Testis (tissue), 2 donors: Measurements from ENCODE around the gene SH3PXD2B.

ENCODE experiments used
- POLR2A ChIP-seq: fragments of 450-650 bp; IDR thresholded peaks from one replicate; pipeline ENCODE4 v1.6.1; 2017; ENCODE audit warnings: antibody characterized with exemption, mild to moderate bottlenecking, moderate library complexity
- TF ChIP-seq, protein P1 (sequence below), 3 experiments: fragments of 450-650 bp in 2 of 3; fragments of 200-600 bp in 1 of 3; sonication (generic) in 1 of 3; IDR thresholded peaks; one replicate each; pipeline ENCODE4 v1.5.1; 2016 to 2019; ENCODE audit warnings: antibody characterized with exemption in 3 of 3, mild to moderate bottlenecking in 2 of 3, moderate library complexity in 1 of 3

DNA sequence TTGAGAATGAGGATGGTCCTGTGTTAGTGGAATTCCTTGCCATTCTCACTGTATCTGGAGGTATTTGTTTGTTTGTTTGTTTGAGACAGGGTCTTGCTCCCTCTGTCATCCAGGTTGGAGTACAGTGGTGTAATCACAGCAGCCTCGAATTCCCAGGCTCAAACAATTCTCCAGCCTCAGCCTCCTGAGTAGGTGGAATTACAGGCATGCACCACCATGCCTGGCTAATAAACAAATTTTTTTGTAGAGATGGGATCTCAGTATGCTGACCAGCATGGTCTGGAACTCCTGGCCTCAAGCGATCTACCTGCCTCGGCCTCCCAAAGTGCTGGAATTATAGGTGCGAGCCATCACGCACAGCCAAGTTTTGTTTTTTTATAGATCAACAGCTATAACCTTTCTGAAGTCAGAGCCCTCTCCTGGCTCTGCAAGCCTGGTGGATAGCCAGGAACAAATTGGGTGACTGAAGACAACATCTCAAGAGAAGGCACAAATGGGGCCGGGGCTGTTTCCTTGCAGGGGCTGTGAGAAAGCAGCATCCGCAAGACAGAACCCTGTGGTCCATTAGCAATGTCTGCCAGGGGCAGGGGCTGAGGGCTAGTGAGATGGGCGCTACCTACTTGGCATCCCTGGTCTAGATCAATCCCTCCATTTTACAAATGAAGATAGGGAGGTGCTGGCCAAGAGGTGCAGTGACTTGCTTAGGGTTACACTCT, 18.8 kb downstream of the SH3PXD2B start:
- TF ChIP-seq, protein P1, sequence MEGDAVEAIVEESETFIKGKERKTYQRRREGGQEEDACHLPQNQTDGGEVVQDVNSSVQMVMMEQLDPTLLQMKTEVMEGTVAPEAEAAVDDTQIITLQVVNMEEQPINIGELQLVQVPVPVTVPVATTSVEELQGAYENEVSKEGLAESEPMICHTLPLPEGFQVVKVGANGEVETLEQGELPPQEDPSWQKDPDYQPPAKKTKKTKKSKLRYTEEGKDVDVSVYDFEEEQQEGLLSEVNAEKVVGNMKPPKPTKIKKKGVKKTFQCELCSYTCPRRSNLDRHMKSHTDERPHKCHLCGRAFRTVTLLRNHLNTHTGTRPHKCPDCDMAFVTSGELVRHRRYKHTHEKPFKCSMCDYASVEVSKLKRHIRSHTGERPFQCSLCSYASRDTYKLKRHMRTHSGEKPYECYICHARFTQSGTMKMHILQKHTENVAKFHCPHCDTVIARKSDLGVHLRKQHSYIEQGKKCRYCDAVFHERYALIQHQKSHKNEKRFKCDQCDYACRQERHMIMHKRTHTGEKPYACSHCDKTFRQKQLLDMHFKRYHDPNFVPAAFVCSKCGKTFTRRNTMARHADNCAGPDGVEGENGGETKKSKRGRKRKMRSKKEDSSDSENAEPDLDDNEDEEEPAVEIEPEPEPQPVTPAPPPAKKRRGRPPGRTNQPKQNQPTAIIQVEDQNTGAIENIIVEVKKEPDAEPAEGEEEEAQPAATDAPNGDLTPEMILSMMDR (IDR thresholded peaks at IDR 0.05), result no peak
- no peak for TF ChIP-seq POLR2A
